GM18861 (cell line): ENCODE data around the gene MBIP.

Experiments used
- ATAC-seq: cut with Tn5 transposase; IDR thresholded peaks from one replicate; pipeline ENCODE4 v1.9.1; 2021; ENCODE audit not compliant: unreplicated experiment

MBIP gene

GRCh38 chr14:36313898-36314297 lies 6.5 kb downstream of the MBIP start:
- no peak for ATAC-seq

- ATAC-seq = no peak
Observed at GRCh38 chr14:36313206-36313605, 7.2 kb downstream of the MBIP start.

GRCh38 chr14:36306836-36307235 lies 13.6 kb downstream of the MBIP start:
- no peak for ATAC-seq

GRCh38 chr14:36304895-36305294 lies 15.5 kb downstream of the MBIP start:
- no peak for ATAC-seq

- no peak for ATAC-seq
Observed at GRCh38 chr14:36303960-36304359, 16.5 kb downstream of the MBIP start.

- no peak for ATAC-seq
Observed at GRCh38 chr14:36302823-36303222, 17.6 kb downstream of the MBIP start.

GRCh38 chr14:36301159-36301558 lies 19.3 kb downstream of the MBIP start:
- no peak for ATAC-seq

GRCh38 chr14:36300337-36300736 lies 20.1 kb downstream of the MBIP start:
- ATAC-seq = no peak

GRCh38 chr14:36295642-36296627 lies 24.5 kb downstream of the MBIP start:
- ATAC-seq = no peak

GRCh38 chr14:36294543-36294942 lies 25.9 kb downstream of the MBIP start:
- no peak for ATAC-seq

GRCh38 chr14:36293824-36294223 lies 26.6 kb downstream of the MBIP start:
- no peak for ATAC-seq

- ATAC-seq = no peak
Observed at GRCh38 chr14:36289954-36290353, 30.5 kb downstream of the MBIP start.

- no peak for ATAC-seq
Observed at GRCh38 chr14:36288496-36288895, 31.9 kb downstream of the MBIP start.

- no peak for ATAC-seq
Observed at GRCh38 chr14:36284971-36285595, 35.4 kb downstream of the MBIP start.

GRCh38 chr14:36281309-36281708 lies 39.1 kb downstream of the MBIP start:
- ATAC-seq = no peak

- no peak for ATAC-seq
Observed at GRCh38 chr14:36279306-36280190, 40.9 kb downstream of the MBIP start.

GRCh38 chr14:36275741-36276140 lies 44.7 kb downstream of the MBIP start:
- no peak for ATAC-seq

- no peak for ATAC-seq
Observed at GRCh38 chr14:36271939-36272907, 48.2 kb downstream of the MBIP start.

GRCh38 chr14:36271222-36271621 lies 49.2 kb downstream of the MBIP start:
- ATAC-seq = no peak

GRCh38 chr14:36270191-36270590 lies 50.2 kb downstream of the MBIP start:
- peak; percentile 50 for ATAC-seq
